ENCODE data around the gene NCOA5.

NCOA5 gene

GRCh38 chr20:46089417-46090388 is at the start of gene NCOA5:
TSS of gene NCOA5 (minus strand) at chr20:46089962. CDS start at chr20:46079424, 10,538 bp downstream.
- DNase-seq: peak; percentile 90

DNA sequence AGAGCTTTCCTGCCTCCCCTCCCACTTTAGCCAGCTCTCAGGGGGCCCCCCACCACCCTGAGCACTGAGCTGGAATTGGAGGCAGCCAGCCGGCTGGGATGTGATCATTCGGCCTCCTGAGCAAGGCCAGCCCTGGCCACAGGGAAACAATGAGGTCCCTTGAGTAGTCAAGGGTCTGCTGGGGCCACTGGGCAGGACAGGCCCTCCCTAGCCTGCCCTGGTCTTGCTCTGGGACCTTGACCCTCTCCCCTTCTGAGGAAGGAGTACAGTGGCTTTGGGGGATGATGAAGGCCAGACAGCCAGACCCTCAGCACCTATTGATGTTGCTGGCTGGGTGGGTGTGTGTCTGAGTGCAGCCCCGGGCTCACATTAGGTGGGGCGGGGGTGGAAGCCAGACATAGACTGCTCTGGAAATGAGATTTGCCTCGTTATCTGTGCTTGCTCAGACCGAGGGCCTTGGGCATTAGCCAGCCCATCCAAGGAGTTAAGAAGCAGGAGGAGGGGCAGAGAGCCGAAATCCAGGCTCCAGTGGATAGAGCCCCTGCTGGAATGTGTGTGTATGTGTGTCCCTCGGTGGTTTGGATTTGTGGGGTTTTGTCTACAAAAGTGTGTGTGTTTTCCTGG is 49.6 kb upstream of the NCOA5 start:
- DNase-seq: no peak

DNA sequence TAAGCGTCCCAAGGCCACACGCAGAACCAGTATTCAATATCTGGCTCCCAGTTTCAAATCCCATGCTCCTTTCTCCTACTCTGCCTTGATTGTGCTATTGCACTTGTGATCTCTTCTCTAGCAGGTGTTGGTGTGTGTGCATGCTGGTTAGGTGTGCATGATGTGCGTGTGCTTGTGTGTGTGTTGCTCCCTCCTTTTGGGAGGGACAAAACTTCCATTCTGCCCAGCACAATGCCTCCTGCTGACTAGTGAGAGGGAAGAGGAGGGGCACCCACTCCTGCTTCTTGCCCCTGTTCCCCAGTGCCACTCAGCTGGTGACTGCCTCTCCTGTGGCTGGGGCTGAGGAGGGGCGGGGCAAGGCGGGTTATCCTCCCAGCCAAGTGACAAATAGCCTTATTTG is 48.1 kb upstream of the NCOA5 start:
- DNase-seq: no peak

DNA sequence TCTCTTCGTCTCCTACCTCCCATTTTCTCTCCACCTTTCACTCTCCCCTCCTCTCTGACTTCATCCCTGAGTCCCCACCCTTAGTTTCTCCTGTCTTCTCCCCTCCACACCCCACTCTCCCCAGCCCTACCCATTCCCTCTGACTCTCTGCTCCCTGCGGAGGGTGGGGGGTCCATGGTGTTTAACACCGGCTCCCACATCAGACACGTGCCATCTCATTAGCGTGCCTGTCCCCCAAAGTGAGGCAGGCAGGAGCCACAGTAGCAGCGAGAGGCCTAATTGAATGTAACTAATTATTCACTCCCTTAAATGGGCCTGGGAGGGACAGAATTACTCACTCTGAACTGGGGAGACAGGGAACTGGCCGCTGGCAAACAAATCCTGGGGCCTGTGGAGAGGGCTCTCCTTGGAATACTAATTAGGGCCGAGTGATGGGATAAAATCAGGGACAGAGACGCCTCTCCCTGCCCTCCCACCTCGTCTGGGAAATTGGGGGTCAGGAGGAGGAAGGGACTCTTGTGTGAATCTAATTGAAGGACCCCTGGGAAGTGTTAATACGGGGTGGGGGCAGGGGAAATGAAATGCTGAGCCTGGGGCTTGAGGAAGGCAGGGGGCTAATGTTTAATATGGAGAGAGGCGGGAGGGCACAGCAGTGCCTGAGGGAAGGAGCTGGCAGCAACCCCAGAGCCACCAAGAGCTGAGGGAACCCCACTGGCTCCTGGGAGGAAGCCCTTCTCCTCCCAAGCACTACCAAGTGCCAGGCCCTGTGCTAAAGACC is 46.3 kb upstream of the NCOA5 start:
- DNase-seq: no peak

- DNase-seq: no peak
These were observed 45.0 kb upstream of the NCOA5 start for GRCh38 chr20:46134716-46135115.

DNA sequence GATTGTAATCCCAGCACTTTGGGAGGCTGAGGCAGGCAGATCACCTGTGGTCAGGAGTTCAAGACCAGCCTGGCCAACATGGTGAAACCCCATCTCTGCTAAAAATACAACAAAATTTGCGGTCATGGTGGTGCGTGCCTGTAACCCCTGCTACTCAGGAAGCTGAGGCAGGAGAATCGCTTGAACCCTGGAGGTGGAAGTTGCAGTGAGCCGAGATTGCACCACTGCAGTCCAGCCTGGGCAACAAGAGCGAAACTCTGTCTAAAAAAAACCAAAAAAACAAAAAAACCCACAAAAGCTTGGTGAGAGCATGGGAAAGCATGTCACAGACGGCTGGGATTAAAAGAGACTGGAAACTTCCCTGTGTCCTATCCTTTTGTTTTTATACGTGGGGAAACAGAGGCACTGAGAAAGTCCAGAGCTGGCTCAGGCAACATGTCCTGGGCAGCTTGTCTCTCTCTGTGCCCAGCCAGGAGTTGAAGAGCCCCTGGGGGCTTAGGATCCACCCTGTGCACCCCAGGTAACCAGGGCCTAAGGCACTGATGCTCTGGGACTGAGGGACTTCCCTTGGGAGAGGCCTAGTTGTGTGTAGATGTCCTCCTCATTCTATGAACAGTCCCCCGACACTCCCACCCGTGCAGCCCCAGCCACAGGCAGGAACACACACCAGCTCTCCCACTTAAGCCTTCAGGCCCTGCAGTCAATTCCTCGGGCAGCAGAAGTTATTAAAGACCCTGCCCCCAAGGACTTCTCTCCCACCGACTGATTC is 44.3 kb upstream of the NCOA5 start:
- no peak for DNase-seq

DNA sequence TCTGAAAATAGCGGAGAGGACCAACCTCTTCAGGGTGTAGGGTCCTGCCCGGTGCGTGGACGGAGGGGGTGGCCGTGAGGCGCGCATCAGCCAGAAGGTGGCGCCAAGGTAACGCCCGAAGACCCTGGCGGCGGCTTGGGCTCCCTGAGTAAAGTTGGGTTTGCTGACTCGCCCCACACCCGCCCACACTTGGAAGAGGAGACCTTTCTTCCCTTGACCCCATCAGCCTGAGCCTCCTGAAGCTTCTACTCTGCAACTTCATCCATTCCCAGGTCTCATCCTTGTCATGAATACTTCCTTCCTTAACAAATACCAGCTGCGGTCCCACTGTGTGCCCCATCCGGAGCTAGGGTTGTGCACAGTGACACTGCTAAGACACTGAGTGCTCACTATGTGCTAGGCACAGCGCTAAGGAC is 43.0 kb upstream of the NCOA5 start:
- DNase-seq: peak; percentile 22

- no peak for DNase-seq
These were observed 41.6 kb upstream of the NCOA5 start for GRCh38 chr20:46131396-46131795.

GRCh38 chr20:46130534-46130933 is 40.8 kb upstream of the NCOA5 start:
- DNase-seq: no peak

GRCh38 chr20:46129955-46130481 is 40.3 kb upstream of the NCOA5 start:
- DNase-seq: no peak

GRCh38 chr20:46128310-46129151 is 38.8 kb upstream of the NCOA5 start:
- no peak for DNase-seq

DNA sequence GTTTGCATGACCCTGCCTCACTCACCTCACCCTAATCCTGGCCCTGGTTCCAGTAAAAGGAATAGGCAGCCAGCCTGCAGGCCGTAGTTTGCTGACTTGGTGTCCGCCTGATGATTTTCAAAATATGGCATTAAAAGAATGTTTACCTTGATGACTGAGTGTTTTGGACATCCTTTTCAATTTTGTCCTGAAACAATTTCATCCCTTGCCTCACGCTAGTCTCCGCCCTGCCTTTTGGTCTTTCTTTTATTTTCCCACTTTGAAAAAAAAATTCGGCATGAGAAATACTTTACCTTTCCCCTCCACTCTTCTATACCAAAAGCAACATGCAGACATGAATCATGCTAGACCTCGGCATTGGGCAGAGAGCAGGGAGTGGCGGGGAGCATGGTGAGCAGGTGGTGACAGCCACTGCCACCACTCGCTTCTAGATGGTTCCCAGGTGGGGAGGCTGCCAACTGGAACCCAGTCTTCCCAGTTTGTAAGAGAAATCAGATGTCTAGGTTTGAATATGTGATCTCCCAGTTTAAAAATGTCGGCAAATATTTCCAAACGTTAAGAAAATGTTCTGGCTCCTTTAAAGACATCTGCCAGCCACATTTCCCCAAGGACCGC is 37.7 kb upstream of the NCOA5 start:
- DNase-seq: no peak

GRCh38 chr20:46126440-46127056 is 36.8 kb upstream of the NCOA5 start:
- no peak for DNase-seq

- DNase-seq: no peak
These were observed 33.9 kb upstream of the NCOA5 start for GRCh38 chr20:46123482-46124245.

GRCh38 chr20:46122516-46123481 is 33.0 kb upstream of the NCOA5 start:
- DNase-seq: no peak

DNA sequence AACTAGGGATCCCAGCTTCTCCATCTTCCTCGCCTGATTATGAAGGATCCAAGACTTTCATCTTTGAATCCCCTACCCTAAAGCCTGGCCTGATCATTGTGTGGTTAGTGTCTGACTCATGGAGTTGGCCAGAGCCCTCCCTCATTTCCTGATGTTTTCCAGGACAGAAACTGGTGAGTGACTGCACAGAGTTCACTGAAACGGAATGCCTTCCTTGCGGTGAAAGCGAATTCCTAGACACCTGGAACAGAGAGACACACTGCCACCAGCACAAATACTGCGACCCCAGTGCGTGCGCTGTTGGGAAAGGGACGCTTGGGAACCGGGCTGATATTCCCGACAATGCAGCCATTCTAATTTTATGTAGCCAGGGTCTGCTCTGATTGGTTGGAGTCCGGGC is 32.3 kb upstream of the NCOA5 start:
- DNase-seq: no peak

DNA sequence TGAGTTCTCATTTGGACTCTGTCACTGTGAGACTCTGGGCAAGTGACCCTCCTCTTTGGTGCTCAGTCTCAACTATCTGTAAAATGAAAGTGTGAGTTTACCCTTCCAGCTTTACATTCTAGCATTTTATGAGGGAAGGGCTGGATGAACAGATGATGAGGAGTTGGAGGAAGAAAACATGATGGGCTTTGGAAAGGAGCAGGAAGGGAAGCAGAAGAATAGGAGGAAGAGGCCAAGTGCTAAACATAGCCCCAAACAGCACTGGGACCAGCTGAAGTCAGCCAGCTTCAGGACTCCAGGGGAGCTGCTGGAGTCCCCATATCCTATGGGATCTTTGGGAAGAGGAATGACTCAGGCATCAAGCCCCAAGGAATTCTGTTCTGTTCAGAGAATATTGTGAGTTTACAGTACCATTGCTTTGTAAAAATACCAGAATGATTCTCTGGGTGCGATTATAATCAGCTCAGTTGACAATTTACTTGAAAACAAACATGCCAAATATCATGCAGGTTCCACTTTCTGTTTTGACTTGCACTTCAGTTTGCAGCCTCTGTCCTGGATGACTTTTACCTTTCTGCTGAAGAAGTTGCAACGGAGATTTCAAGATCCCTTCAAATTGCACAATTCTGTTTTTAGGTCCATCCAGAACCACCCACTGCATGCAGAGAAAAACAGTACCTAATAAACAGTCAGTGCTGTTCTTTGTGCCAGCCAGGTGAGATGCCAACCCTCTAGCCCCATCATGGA is 31.6 kb upstream of the NCOA5 start:
- DNase-seq: no peak

- no peak for DNase-seq
These were observed 30.4 kb upstream of the NCOA5 start for GRCh38 chr20:46120136-46120535.
